DMS79 (cell line): ENCODE results near the gene KIFC1.
A peak's percentile ranks its signal among the peaks of the same experiment; 100 is the strongest.

ENCODE experiments used
- DNase-seq: peaks from one replicate; lab custom pipeline; 2025; lab: John Stamatoyannopoulos, UW

The KIFC1 gene

GRCh38 chr6:33441457-33441856, 49.8 kb downstream of the KIFC1 start:
- no peak for DNase-seq

- no peak for DNase-seq
Measured at GRCh38 chr6:33442283-33442682, 50.7 kb downstream of the KIFC1 start.

GRCh38 chr6:33443025-33443424, 51.4 kb downstream of the KIFC1 start:
- no peak for DNase-seq

- no peak for DNase-seq
Measured at GRCh38 chr6:33443619-33444504, 52.2 kb downstream of the KIFC1 start.

- DNase-seq, result no peak
Measured at GRCh38 chr6:33445119-33445603, 53.5 kb downstream of the KIFC1 start.

GRCh38 chr6:33446356-33446755, 54.7 kb downstream of the KIFC1 start:
- DNase-seq, result no peak

- no peak for DNase-seq
Measured at GRCh38 chr6:33450434-33450833, 58.8 kb downstream of the KIFC1 start.

GRCh38 chr6:33451606-33452005, 60.0 kb downstream of the KIFC1 start:
- DNase-seq, result no peak

GRCh38 chr6:33452496-33452895, 60.9 kb downstream of the KIFC1 start:
- no peak for DNase-seq

GRCh38 chr6:33453393-33454008, 61.9 kb downstream of the KIFC1 start:
- no peak for DNase-seq

- DNase-seq, result peak; percentile 87
Measured at GRCh38 chr6:33454009-33454946, 62.7 kb downstream of the KIFC1 start, which contains the start of gene ZBTB9. ZBTB9 (plus strand) TSS chr6:33454576; CDS start chr6:33455101, 525 bp downstream.

- no peak for DNase-seq
Measured at GRCh38 chr6:33455051-33455450, 63.4 kb downstream of the KIFC1 start.

GRCh38 chr6:33456156-33456555, 64.5 kb downstream of the KIFC1 start:
- DNase-seq, result no peak

- DNase-seq, result no peak
Measured at GRCh38 chr6:33458676-33459075, 67.1 kb downstream of the KIFC1 start.

- DNase-seq, result no peak
Measured at GRCh38 chr6:33459226-33459625, 67.6 kb downstream of the KIFC1 start.
